ENCODE results near the gene EFNB1.

Gene EFNB1

GRCh38 chrX:68844581-68844980 is 15.8 kb downstream of the EFNB1 start:
- no peak for DNase-seq (ENCODE audit: low spot score)
- Histone ChIP-seq H2BK12ac (ENCODE audit: low read length) (no peak overlapping the region), H2BK5ac (ENCODE audit: low read length) (no peak overlapping the region), H3K36me3 (replicated peaks in 1 of 2; ENCODE audit: control insufficient read depth in 2 of 2, insufficient read depth in 2 of 2, low read length in 2 of 2) (peaks cover 31 to 50% of the 10 kb centered on the region in 2 donors), H3K23ac (ENCODE audit: low read depth, low read length, poor library complexity) (no peak overlapping the region), H3K4me3 (ENCODE audit: low read length in 2 of 2) (no peak overlapping the region), H3K4me1 (ENCODE audit: control insufficient read depth in 2 of 2, insufficient read depth in 1 of 2, low read depth in 1 of 2, low read length in 2 of 2) (peaks cover 15 to 16% of the 10 kb centered on the region in 2 donors), H4K8ac (ENCODE audit: low read depth, low read length) (no peak overlapping the region), H3K27me3 (ENCODE audit: control insufficient read depth in 3 of 3, insufficient read depth in 3 of 3, low read depth in 1 of 3, low read length in 3 of 3) (peaks cover 0 to 4% (median 0%) of the 10 kb centered on the region in 3 experiments), H3K9me3 (replicated peaks in 1 of 2; ENCODE audit: control insufficient read depth in 2 of 2, insufficient read depth in 1 of 2, low read depth in 1 of 2, low read length in 2 of 2) (no peaks in the 10 kb centered on the region), H3K79me1 (ENCODE audit: low read depth, low read length) (peaks cover 2% of the 10 kb centered on the region), H3K18ac (ENCODE audit: low read length) (no peak overlapping the region), H3K14ac (ENCODE audit: low read length) (no peak overlapping the region), H3K27ac (replicated peaks; ENCODE audit: low read length) (peak overlapping the region; percentile 19), H3K4ac (ENCODE audit: low read length) (no peak overlapping the region), H2AFZ (ENCODE audit: low read length) (no peak overlapping the region), H3K9ac (ENCODE audit: low read depth, low read length, poor library complexity) (no peak overlapping the region), H4K91ac (ENCODE audit: low read depth, low read length, poor library complexity) (no peak overlapping the region), H3K4me2 (ENCODE audit: insufficient read depth, low read length, poor library complexity, severe bottlenecking) (no peak overlapping the region), H2AK5ac (ENCODE audit: low read depth, low read length) (no peak overlapping the region), H2BK120ac (ENCODE audit: low read depth, low read length) (no peak overlapping the region), H2BK15ac (ENCODE audit: low read length) (no peak overlapping the region)
- no CpG with 5 or more reads among the region's 5 CpGs for WGBS, 2 donors (ENCODE audit: extremely low coverage in 2 of 2, insufficient read length in 2 of 2, insufficient replicate concordance in 1 of 2)

- no peak overlapping the region for H3K9ac ChIP-seq (ENCODE audit: low read depth, low read length, poor library complexity)
- H2BK12ac ChIP-seq (ENCODE audit: low read length): no peak overlapping the region
- H2BK15ac ChIP-seq (ENCODE audit: low read length): no peak overlapping the region
- no peak overlapping the region for H3K18ac ChIP-seq (ENCODE audit: low read length)
- H3K27me3 ChIP-seq (ENCODE audit: control insufficient read depth in 3 of 3, insufficient read depth in 3 of 3, low read depth in 1 of 3, low read length in 3 of 3): peaks cover 0 to 4% (median 0%) of the 10 kb centered on the region in 3 experiments
- H4K8ac ChIP-seq (ENCODE audit: low read depth, low read length): no peak overlapping the region
- no peaks in the 10 kb centered on the region for H3K9me3 ChIP-seq (replicated peaks in 1 of 2; ENCODE audit: control insufficient read depth in 2 of 2, insufficient read depth in 1 of 2, low read depth in 1 of 2, low read length in 2 of 2)
- WGBS, 2 donors (ENCODE audit: extremely low coverage in 2 of 2, insufficient read length in 2 of 2, insufficient replicate concordance in 1 of 2): no CpG with 5 or more reads among the region's 6 CpGs
- no peak overlapping the region for H2BK5ac ChIP-seq (ENCODE audit: low read length)
- H3K4me2 ChIP-seq (ENCODE audit: insufficient read depth, low read length, poor library complexity, severe bottlenecking): no peak overlapping the region
- peaks cover 19 to 31% of the 10 kb centered on the region in 2 donors for H3K36me3 ChIP-seq (replicated peaks in 1 of 2; ENCODE audit: control insufficient read depth in 2 of 2, insufficient read depth in 2 of 2, low read length in 2 of 2)
- H3K4me3 ChIP-seq (ENCODE audit: low read length in 2 of 2): no peak overlapping the region
- no peak overlapping the region for H3K14ac ChIP-seq (ENCODE audit: low read length)
- H3K4me1 ChIP-seq (ENCODE audit: control insufficient read depth in 2 of 2, insufficient read depth in 1 of 2, low read depth in 1 of 2, low read length in 2 of 2): peaks cover 16 to 22% of the 10 kb centered on the region in 2 donors
- H2BK120ac ChIP-seq (ENCODE audit: low read depth, low read length): no peak overlapping the region
- H2AFZ ChIP-seq (ENCODE audit: low read length): no peak overlapping the region
- no peak overlapping the region for H4K91ac ChIP-seq (ENCODE audit: low read depth, low read length, poor library complexity)
- DNase-seq (ENCODE audit: low spot score): peak; percentile 44
- peaks cover 2% of the 10 kb centered on the region for H3K79me1 ChIP-seq (ENCODE audit: low read depth, low read length)
- no peak overlapping the region for H3K4ac ChIP-seq (ENCODE audit: low read length)
- no peak overlapping the region for H3K23ac ChIP-seq (ENCODE audit: low read depth, low read length, poor library complexity)
- H2AK5ac ChIP-seq (ENCODE audit: low read depth, low read length): no peak overlapping the region
- peak overlapping the region; percentile 62 for H3K27ac ChIP-seq (replicated peaks; ENCODE audit: low read length)
Observed at GRCh38 chrX:68846536-68846935, 17.7 kb downstream of the EFNB1 start.

GRCh38 chrX:68847172-68847571 is 18.4 kb downstream of the EFNB1 start:
- Histone ChIP-seq H2BK12ac (ENCODE audit: low read length) (no peak overlapping the region), H2BK120ac (ENCODE audit: low read depth, low read length) (no peak overlapping the region), H3K27me3 (ENCODE audit: control insufficient read depth in 3 of 3, insufficient read depth in 3 of 3, low read depth in 1 of 3, low read length in 3 of 3) (peaks cover 0 to 4% (median 0%) of the 10 kb centered on the region in 3 experiments), H3K14ac (ENCODE audit: low read length) (no peak overlapping the region), H3K79me1 (ENCODE audit: low read depth, low read length) (no peaks in the 10 kb centered on the region), H2AK5ac (ENCODE audit: low read depth, low read length) (no peak overlapping the region), H4K91ac (ENCODE audit: low read depth, low read length, poor library complexity) (no peak overlapping the region), H3K4me3 (ENCODE audit: low read length in 2 of 2) (no peak overlapping the region), H3K27ac (replicated peaks; ENCODE audit: low read length) (peak overlapping the region; percentile 62), H2BK15ac (ENCODE audit: low read length) (no peak overlapping the region), H3K9ac (ENCODE audit: low read depth, low read length, poor library complexity) (no peak overlapping the region), H2BK5ac (ENCODE audit: low read length) (no peak overlapping the region), H3K4me1 (ENCODE audit: control insufficient read depth in 2 of 2, insufficient read depth in 1 of 2, low read depth in 1 of 2, low read length in 2 of 2) (peaks cover 16 to 22% of the 10 kb centered on the region in 2 donors), H3K36me3 (replicated peaks in 1 of 2; ENCODE audit: control insufficient read depth in 2 of 2, insufficient read depth in 2 of 2, low read length in 2 of 2) (peaks cover 15 to 25% of the 10 kb centered on the region in 2 donors), H3K9me3 (replicated peaks in 1 of 2; ENCODE audit: control insufficient read depth in 2 of 2, insufficient read depth in 1 of 2, low read depth in 1 of 2, low read length in 2 of 2) (no peaks in the 10 kb centered on the region), H3K4me2 (ENCODE audit: insufficient read depth, low read length, poor library complexity, severe bottlenecking) (no peak overlapping the region), H4K8ac (ENCODE audit: low read depth, low read length) (no peak overlapping the region), H3K4ac (ENCODE audit: low read length) (no peak overlapping the region), H3K18ac (ENCODE audit: low read length) (no peak overlapping the region), H3K23ac (ENCODE audit: low read depth, low read length, poor library complexity) (no peak overlapping the region), H2AFZ (ENCODE audit: low read length) (no peak overlapping the region)
- DNase-seq (ENCODE audit: low spot score): no peak
- WGBS, 2 donors (ENCODE audit: extremely low coverage in 2 of 2, insufficient read length in 2 of 2, insufficient replicate concordance in 1 of 2): no CpG with 5 or more reads among the region's 4 CpGs

- no peak overlapping the region for H3K14ac ChIP-seq (ENCODE audit: low read length)
- no peak overlapping the region for H3K18ac ChIP-seq (ENCODE audit: low read length)
- H3K4me3 ChIP-seq (ENCODE audit: low read length in 2 of 2): no peak overlapping the region
- H2AK5ac ChIP-seq (ENCODE audit: low read depth, low read length): no peak overlapping the region
- no peak overlapping the region for H2BK12ac ChIP-seq (ENCODE audit: low read length)
- H3K9ac ChIP-seq (ENCODE audit: low read depth, low read length, poor library complexity): no peak overlapping the region
- no peak overlapping the region for H2BK15ac ChIP-seq (ENCODE audit: low read length)
- no peak overlapping the region for H4K8ac ChIP-seq (ENCODE audit: low read depth, low read length)
- no peak for DNase-seq (ENCODE audit: low spot score)
- no CpG with 5 or more reads among the region's 8 CpGs for WGBS, 2 donors (ENCODE audit: extremely low coverage in 2 of 2, insufficient read length in 2 of 2, insufficient replicate concordance in 1 of 2)
- H3K9me3 ChIP-seq (replicated peaks in 1 of 2; ENCODE audit: control insufficient read depth in 2 of 2, insufficient read depth in 1 of 2, low read depth in 1 of 2, low read length in 2 of 2): no peaks in the 10 kb centered on the region
- no peak overlapping the region for H3K27ac ChIP-seq (replicated peaks; ENCODE audit: low read length)
- no peak overlapping the region for H3K4me2 ChIP-seq (ENCODE audit: insufficient read depth, low read length, poor library complexity, severe bottlenecking)
- H3K36me3 ChIP-seq (replicated peaks in 1 of 2; ENCODE audit: control insufficient read depth in 2 of 2, insufficient read depth in 2 of 2, low read length in 2 of 2): peaks cover 9 to 13% of the 10 kb centered on the region in 2 donors
- H2AFZ ChIP-seq (ENCODE audit: low read length): no peak overlapping the region
- H2BK5ac ChIP-seq (ENCODE audit: low read length): no peak overlapping the region
- H3K79me1 ChIP-seq (ENCODE audit: low read depth, low read length): no peaks in the 10 kb centered on the region
- no peak overlapping the region for H2BK120ac ChIP-seq (ENCODE audit: low read depth, low read length)
- no peak overlapping the region for H4K91ac ChIP-seq (ENCODE audit: low read depth, low read length, poor library complexity)
- H3K27me3 ChIP-seq (ENCODE audit: control insufficient read depth in 3 of 3, insufficient read depth in 3 of 3, low read depth in 1 of 3, low read length in 3 of 3): peaks cover 0 to 4% (median 0%) of the 10 kb centered on the region in 3 experiments
- H3K23ac ChIP-seq (ENCODE audit: low read depth, low read length, poor library complexity): no peak overlapping the region
- H3K4me1 ChIP-seq (ENCODE audit: control insufficient read depth in 2 of 2, insufficient read depth in 1 of 2, low read depth in 1 of 2, low read length in 2 of 2): peaks cover 16 to 22% of the 10 kb centered on the region in 2 donors
- H3K4ac ChIP-seq (ENCODE audit: low read length): no peak overlapping the region
Observed at GRCh38 chrX:68848189-68848940, 19.5 kb downstream of the EFNB1 start.

Data from neuronal stem cell (in vitro differentiated cells).